ENCODE data around the gene CPA5.

The CPA5 gene

GRCh38 chr7:130379921-130380860 is 35.6 kb downstream of the CPA5 start, which contains the start of gene CPA1:
CPA1 (plus strand) TSS chr7:130380494; CDS start chr7:130380521, 27 bp downstream.
- peaks cover 32% of the 10 kb centered on the region for H3K4me1 Mint-ChIP-seq
- H3K27me3 Mint-ChIP-seq (ENCODE audit: low read depth) = no peaks in the 10 kb centered on the region
- H3K36me3 Mint-ChIP-seq (ENCODE audit: low read depth) = peaks cover 11% of the 10 kb centered on the region
- peak within 1 kb of the TSS; percentile 91 to 99 (median 99) for H3K27ac Mint-ChIP-seq
- peak within 1 kb of the TSS in 2 of 3 experiments; percentile 15 to 20 for H3K4me3 Mint-ChIP-seq
- H3K9me3 Mint-ChIP-seq = peaks cover 17% of the 10 kb centered on the region
- TF ChIP-seq, protein P1, sequence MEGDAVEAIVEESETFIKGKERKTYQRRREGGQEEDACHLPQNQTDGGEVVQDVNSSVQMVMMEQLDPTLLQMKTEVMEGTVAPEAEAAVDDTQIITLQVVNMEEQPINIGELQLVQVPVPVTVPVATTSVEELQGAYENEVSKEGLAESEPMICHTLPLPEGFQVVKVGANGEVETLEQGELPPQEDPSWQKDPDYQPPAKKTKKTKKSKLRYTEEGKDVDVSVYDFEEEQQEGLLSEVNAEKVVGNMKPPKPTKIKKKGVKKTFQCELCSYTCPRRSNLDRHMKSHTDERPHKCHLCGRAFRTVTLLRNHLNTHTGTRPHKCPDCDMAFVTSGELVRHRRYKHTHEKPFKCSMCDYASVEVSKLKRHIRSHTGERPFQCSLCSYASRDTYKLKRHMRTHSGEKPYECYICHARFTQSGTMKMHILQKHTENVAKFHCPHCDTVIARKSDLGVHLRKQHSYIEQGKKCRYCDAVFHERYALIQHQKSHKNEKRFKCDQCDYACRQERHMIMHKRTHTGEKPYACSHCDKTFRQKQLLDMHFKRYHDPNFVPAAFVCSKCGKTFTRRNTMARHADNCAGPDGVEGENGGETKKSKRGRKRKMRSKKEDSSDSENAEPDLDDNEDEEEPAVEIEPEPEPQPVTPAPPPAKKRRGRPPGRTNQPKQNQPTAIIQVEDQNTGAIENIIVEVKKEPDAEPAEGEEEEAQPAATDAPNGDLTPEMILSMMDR (IDR thresholded peaks at IDR 0.05; ENCODE audit: unreplicated experiment in 3 of 3) = no peak

- peak overlapping the region in 2 of 3 experiments; percentile 15 to 20 for H3K4me3 Mint-ChIP-seq
- peaks cover 14% of the 10 kb centered on the region for H3K9me3 Mint-ChIP-seq
- H3K4me1 Mint-ChIP-seq = peaks cover 37% of the 10 kb centered on the region
- peak overlapping the region; percentile 91 to 99 (median 99) for H3K27ac Mint-ChIP-seq
- H3K27me3 Mint-ChIP-seq (ENCODE audit: low read depth) = no peaks in the 10 kb centered on the region
- peaks cover 11% of the 10 kb centered on the region for H3K36me3 Mint-ChIP-seq (ENCODE audit: low read depth)
- TF ChIP-seq, protein P1 (IDR thresholded peaks at IDR 0.05; ENCODE audit: unreplicated experiment in 3 of 3) = no peak
Measured at GRCh38 chr7:130380861-130381455, 36.3 kb downstream of the CPA5 start.

- peaks cover 4% of the 10 kb centered on the region for H3K36me3 Mint-ChIP-seq (ENCODE audit: low read depth)
- peak overlapping the region; percentile 40 to 99 (median 69) for H3K27ac Mint-ChIP-seq
- H3K9me3 Mint-ChIP-seq = peaks cover 7% of the 10 kb centered on the region
- H3K4me1 Mint-ChIP-seq = peaks cover 38% of the 10 kb centered on the region
- no peaks in the 10 kb centered on the region for H3K27me3 Mint-ChIP-seq (ENCODE audit: low read depth)
- TF ChIP-seq, protein P1 (IDR thresholded peaks at IDR 0.05; ENCODE audit: unreplicated experiment in 3 of 3) = no peak
- no peak overlapping the region for H3K4me3 Mint-ChIP-seq
Measured at GRCh38 chr7:130381468-130382312, 37.1 kb downstream of the CPA5 start.

DNA sequence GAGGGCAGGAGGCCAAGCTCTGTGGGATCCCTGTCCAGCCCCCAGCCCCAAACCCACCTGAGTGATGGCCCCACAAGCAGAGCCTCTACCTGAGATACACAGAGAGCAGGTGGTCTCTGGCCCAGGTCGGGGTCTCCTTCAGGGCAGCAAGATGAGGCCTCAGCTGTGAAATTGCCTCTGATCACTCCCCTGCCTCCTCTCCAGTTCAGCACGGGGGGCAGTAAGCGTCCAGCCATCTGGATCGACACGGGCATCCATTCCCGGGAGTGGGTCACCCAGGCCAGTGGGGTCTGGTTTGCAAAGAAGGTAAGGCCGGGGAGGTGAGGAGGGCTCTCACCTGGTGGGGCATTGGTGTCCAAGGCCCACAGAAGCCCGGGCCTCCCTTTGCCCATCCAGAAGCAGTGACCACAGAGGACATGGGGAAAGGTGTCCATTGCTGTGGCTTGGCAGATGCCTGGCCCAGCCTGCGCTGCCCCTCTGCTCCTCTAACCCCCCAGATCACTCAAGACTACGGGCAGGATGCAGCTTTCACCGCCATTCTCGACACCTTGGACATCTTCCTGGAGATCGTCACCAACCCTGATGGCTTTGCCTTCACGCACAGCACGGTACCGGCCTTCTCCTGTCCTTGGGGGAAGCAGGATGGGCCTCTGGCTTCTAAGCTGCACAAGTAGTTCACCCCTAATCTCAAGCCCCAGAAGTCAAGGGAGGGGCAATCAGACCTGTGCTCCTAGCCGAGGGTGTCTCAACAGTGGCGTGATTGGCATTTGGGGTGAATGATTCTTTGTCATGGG is 38.8 kb downstream of the CPA5 start:
- H3K9me3 Mint-ChIP-seq = peaks cover 4% of the 10 kb centered on the region
- H3K27me3 Mint-ChIP-seq (ENCODE audit: low read depth) = no peaks in the 10 kb centered on the region
- peaks cover 53% of the 10 kb centered on the region for H3K4me1 Mint-ChIP-seq
- H3K27ac Mint-ChIP-seq = peak overlapping the region in 2 of 3 experiments; percentile 53 to 87
- H3K4me3 Mint-ChIP-seq = no peak overlapping the region
- no peaks in the 10 kb centered on the region for H3K36me3 Mint-ChIP-seq (ENCODE audit: low read depth)
- TF ChIP-seq, protein P1 (IDR thresholded peaks at IDR 0.05; ENCODE audit: unreplicated experiment in 3 of 3) = no peak

GRCh38 chr7:130384371-130384801 is 39.8 kb downstream of the CPA5 start:
- peaks cover 4% of the 10 kb centered on the region for H3K36me3 Mint-ChIP-seq (ENCODE audit: low read depth)
- TF ChIP-seq, protein P1 (IDR thresholded peaks at IDR 0.05; ENCODE audit: unreplicated experiment in 3 of 3) = no peak
- peaks cover 4% of the 10 kb centered on the region for H3K9me3 Mint-ChIP-seq
- peak overlapping the region in 2 of 3 experiments; percentile 65 to 80 for H3K27ac Mint-ChIP-seq
- no peak overlapping the region for H3K4me3 Mint-ChIP-seq
- no peaks in the 10 kb centered on the region for H3K27me3 Mint-ChIP-seq (ENCODE audit: low read depth)
- H3K4me1 Mint-ChIP-seq = peaks cover 51% of the 10 kb centered on the region
